Measurements from ENCODE around the gene DEPDC1. TPM values are rescaled to one million over a fixed set of nuclear protein-coding genes. Genes with fewer than 3 reads are reported as not detected.

The DEPDC1 gene
- total RNA-seq, 1 donor from 2014 or later = 2.6 TPM

DNA sequence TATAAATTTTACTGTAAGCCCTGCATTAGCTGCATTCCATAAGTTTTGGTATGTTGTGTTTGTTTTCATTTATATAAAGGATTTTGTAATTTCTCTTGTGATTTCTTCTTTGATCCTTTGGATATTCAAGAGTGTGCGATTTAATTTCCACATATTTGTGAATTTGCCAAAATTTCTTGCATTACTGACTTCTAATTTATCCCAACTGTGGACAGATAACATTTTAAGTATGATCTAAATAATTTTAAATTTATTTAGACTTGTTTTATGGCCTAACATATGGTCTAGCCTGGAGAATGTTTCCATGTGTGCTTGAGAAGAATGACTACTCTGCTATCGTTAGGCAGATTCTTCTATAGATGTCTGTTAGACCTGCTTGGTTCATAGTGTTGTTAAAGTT lies 70.3 kb downstream of the DEPDC1 start:
- Histone ChIP-seq H4K20me1 (ENCODE audit: insufficient read depth, low read length) (no peaks in the 10 kb centered on the region), H3K27me3 (ENCODE audit: insufficient read depth, low read length) (no peaks in the 10 kb centered on the region), H3K4me1 (ENCODE audit: insufficient read depth, low read length) (no peaks in the 10 kb centered on the region), H3K36me3 (ENCODE audit: insufficient read depth, low read length) (no peaks in the 10 kb centered on the region), H3K4me3 (ENCODE audit: insufficient read depth, low read depth, low read length) (no peak overlapping the region), H3K9me3 (ENCODE audit: insufficient read depth, low read depth, low read length) (no peaks in the 10 kb centered on the region), H3K27ac (ENCODE audit: low read depth, low read length) (no peak overlapping the region), H3K4me2 (ENCODE audit: low read length) (no peak overlapping the region), H2AFZ (ENCODE audit: low read depth, low read length) (no peak overlapping the region), H3K9ac (ENCODE audit: low read length) (no peak overlapping the region), H3K79me2 (ENCODE audit: insufficient read depth, low read length) (no peaks in the 10 kb centered on the region)
- H3K27me3 Mint-ChIP-seq (ENCODE audit: low read depth, unreplicated experiment) = no peaks in the 10 kb centered on the region
- H3K4me3 Mint-ChIP-seq (ENCODE audit: unreplicated experiment) = no peak overlapping the region
- no peaks in the 10 kb centered on the region for H3K9me3 Mint-ChIP-seq (ENCODE audit: unreplicated experiment)
- no peaks in the 10 kb centered on the region for H3K36me3 Mint-ChIP-seq (ENCODE audit: low read depth, unreplicated experiment)
- DNase-seq (ENCODE audit: low read depth) (no peak), FAIRE-seq (no peak)
- no peak overlapping the region for H3K27ac Mint-ChIP-seq (ENCODE audit: unreplicated experiment)
- no peaks in the 10 kb centered on the region for H3K4me1 Mint-ChIP-seq (ENCODE audit: low read depth, unreplicated experiment)
- TF ChIP-seq, protein P1, sequence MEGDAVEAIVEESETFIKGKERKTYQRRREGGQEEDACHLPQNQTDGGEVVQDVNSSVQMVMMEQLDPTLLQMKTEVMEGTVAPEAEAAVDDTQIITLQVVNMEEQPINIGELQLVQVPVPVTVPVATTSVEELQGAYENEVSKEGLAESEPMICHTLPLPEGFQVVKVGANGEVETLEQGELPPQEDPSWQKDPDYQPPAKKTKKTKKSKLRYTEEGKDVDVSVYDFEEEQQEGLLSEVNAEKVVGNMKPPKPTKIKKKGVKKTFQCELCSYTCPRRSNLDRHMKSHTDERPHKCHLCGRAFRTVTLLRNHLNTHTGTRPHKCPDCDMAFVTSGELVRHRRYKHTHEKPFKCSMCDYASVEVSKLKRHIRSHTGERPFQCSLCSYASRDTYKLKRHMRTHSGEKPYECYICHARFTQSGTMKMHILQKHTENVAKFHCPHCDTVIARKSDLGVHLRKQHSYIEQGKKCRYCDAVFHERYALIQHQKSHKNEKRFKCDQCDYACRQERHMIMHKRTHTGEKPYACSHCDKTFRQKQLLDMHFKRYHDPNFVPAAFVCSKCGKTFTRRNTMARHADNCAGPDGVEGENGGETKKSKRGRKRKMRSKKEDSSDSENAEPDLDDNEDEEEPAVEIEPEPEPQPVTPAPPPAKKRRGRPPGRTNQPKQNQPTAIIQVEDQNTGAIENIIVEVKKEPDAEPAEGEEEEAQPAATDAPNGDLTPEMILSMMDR (IDR thresholded peaks at IDR 0.05; ENCODE audit: insufficient read depth, low read depth, low read length) = no peak
- TF ChIP-seq EZH2 (IDR thresholded peaks at IDR 0.05; ENCODE audit: insufficient read depth, low read length) = no peak

Other genes with a start within 250 kb of the DEPDC1 start
- gene RPE65, start 47.1 kb downstream of the DEPDC1 start, total RNA-seq = 0.27 and 0.91 TPM in 2 replicates